Liver (tissue), 9 donors: ENCODE data around the gene LBP. TPM values are rescaled to one million over a fixed set of nuclear protein-coding genes. Genes with fewer than 3 reads are reported as not detected.

ENCODE experiments used
- DNase-seq: peaks from one replicate; pipeline ENCODE4 v3.0.0-alpha.2; 2017; ENCODE audit warnings: low spot score
- H3K27ac ChIP-seq, 2 donors: one replicate each; pipeline ENCODE4 v1.7.0; 2013; ENCODE audit warnings: inconsistent platforms in 2 of 2, low read length in 2 of 2, control low read depth in 1 of 2, low read depth in 1 of 2, mild to moderate bottlenecking in 1 of 2
- H3K27me3 ChIP-seq, 4 donors: one replicate each; pipeline versions ENCODE4 v1.6.1 to v1.7.0; 2013; ENCODE audit warnings: low read length in 3 of 4, inconsistent platforms in 1 of 4, mild to moderate bottlenecking in 1 of 4, moderate library complexity in 1 of 4; ENCODE audit not compliant: control insufficient read depth in 4 of 4, insufficient read depth in 4 of 4
- H3K36me3 ChIP-seq, 4 donors: one replicate each; pipeline versions ENCODE4 v1.6.1 to v1.7.0; 2013; ENCODE audit warnings: low read length in 3 of 4, mild to moderate bottlenecking in 3 of 4, low read depth in 1 of 4, moderate library complexity in 1 of 4; ENCODE audit not compliant: control insufficient read depth in 4 of 4, insufficient read depth in 3 of 4
- H3K4me1 ChIP-seq, 4 donors: one replicate each; pipeline versions ENCODE4 v1.6.1 to v1.7.0; 2013; ENCODE audit warnings: low read length in 3 of 4, mild to moderate bottlenecking in 3 of 4, moderate library complexity in 1 of 4; ENCODE audit not compliant: control insufficient read depth in 4 of 4, insufficient read depth in 4 of 4
- H3K4me3 ChIP-seq, 3 donors: one replicate each; pipeline versions ENCODE4 v1.6.1 to v1.7.0; 2013; ENCODE audit warnings: low read length in 3 of 3, control low read depth in 1 of 3, low read depth in 1 of 3, mild to moderate bottlenecking in 1 of 3
- H3K9ac ChIP-seq, 2 donors: one replicate each; pipeline ENCODE4 v1.7.0; 2013; ENCODE audit warnings: low read length in 2 of 2, mild to moderate bottlenecking in 2 of 2, moderate library complexity in 2 of 2, control low read depth in 1 of 2, low read depth in 1 of 2
- H3K9me3 ChIP-seq, 4 donors: one replicate each; pipeline versions ENCODE4 v1.6.1 to v1.7.0; 2013; ENCODE audit warnings: low read length in 3 of 4; ENCODE audit not compliant: control insufficient read depth in 4 of 4
- ATF3 ChIP-seq: IDR thresholded peaks from 2 replicates; pipeline ENCODE4 v1.6.1; 2016; ENCODE audit warnings: antibody characterized with exemption
- CTCF ChIP-seq: fragments of 150-350 bp; IDR thresholded peaks from 2 replicates; pipeline ENCODE4 v1.5.1; 2017; ENCODE audit warnings: improper control_type of control experiment, low read depth, low read length; ENCODE audit not compliant: missing input control
- EGR1 ChIP-seq, 2 donors: IDR thresholded peaks; 2 replicates each; pipeline ENCODE4 v1.6.1; 2016 to 2018; ENCODE audit warnings: antibody characterized with exemption in 2 of 2, low read depth in 2 of 2
- FOXA1 ChIP-seq: IDR thresholded peaks from 2 replicates; pipeline ENCODE4 v1.6.1; 2016; ENCODE audit warnings: antibody characterized with exemption
- FOXA2 ChIP-seq: IDR thresholded peaks from 2 replicates; pipeline ENCODE4 v1.6.1; 2016; ENCODE audit warnings: antibody characterized with exemption
- GABPA ChIP-seq, 2 donors: IDR thresholded peaks in 1 of 2; conservative IDR thresholded peaks in 1 of 2; 2 replicates each; pipeline ENCODE4 v1.6.1; 2016; ENCODE audit warnings: antibody characterized with exemption in 2 of 2, mild to moderate bottlenecking in 1 of 2, moderate library complexity in 1 of 2
- HNF4A ChIP-seq, 2 donors: conservative IDR thresholded peaks; 2 replicates each; pipeline ENCODE4 v1.6.1; 2016; ENCODE audit warnings: antibody characterized with exemption in 2 of 2, mild to moderate bottlenecking in 2 of 2
- HNF4G ChIP-seq: IDR thresholded peaks from 2 replicates; pipeline ENCODE4 v1.6.1; 2016; ENCODE audit warnings: antibody characterized with exemption
- JUND ChIP-seq, 2 donors: IDR thresholded peaks; 2 replicates each; pipeline ENCODE4 v1.6.1; 2016; ENCODE audit warnings: antibody characterized with exemption in 2 of 2
- MAX ChIP-seq: IDR thresholded peaks from 2 replicates; pipeline ENCODE4 v1.6.1; 2016; ENCODE audit warnings: antibody characterized with exemption
- NR2F2 ChIP-seq: IDR thresholded peaks from 2 replicates; pipeline ENCODE4 v1.6.1; 2016; ENCODE audit warnings: antibody characterized with exemption
- RAD21 ChIP-seq, 2 donors: IDR thresholded peaks; 2 replicates each; pipeline ENCODE4 v1.6.1; 2016; ENCODE audit warnings: antibody characterized with exemption in 2 of 2, mild to moderate bottlenecking in 2 of 2
- REST ChIP-seq: IDR thresholded peaks from 2 replicates; pipeline ENCODE4 v1.6.1; 2016; ENCODE audit warnings: antibody characterized with exemption, mild to moderate bottlenecking
- RXRA ChIP-seq, 2 donors: IDR thresholded peaks; 2 replicates each; pipeline ENCODE4 v1.6.1; 2017 to 2018; ENCODE audit warnings: antibody characterized with exemption in 2 of 2, mild to moderate bottlenecking in 1 of 2
- SP1 ChIP-seq: IDR thresholded peaks from 2 replicates; pipeline ENCODE4 v1.6.1; 2018; ENCODE audit warnings: antibody characterized with exemption, mild to moderate bottlenecking
- TAF1 ChIP-seq: conservative IDR thresholded peaks from 2 replicates; pipeline ENCODE4 v1.6.1; 2016; ENCODE audit warnings: antibody characterized with exemption, mild to moderate bottlenecking
- YY1 ChIP-seq: IDR thresholded peaks from 2 replicates; pipeline ENCODE4 v1.6.1; 2016; ENCODE audit warnings: antibody characterized with exemption, mild to moderate bottlenecking
- ZBTB33 ChIP-seq: IDR thresholded peaks from 2 replicates; pipeline ENCODE4 v1.6.1; 2016; ENCODE audit warnings: antibody characterized with exemption
- WGBS: extraction: QIAGEN DNeasy Blood & Tissue Kit; methylation state at CpG from one replicate; pipeline ENCODE4 v1.1.7; 2013; 5-methylcytosine and 5-hydroxymethylcytosine counted together
- polyA plus RNA-seq, 2 donors: library from polyadenylated mRNA; stranded (reverse) in 1 of 2; unstranded in 1 of 2; fragments of 200-250 nt in 1 of 2; fragments of >200 nt in 1 of 2; fragmentation: Nextera tagmentation in 1 of 2; extraction: Ambion mirVana in 1 of 2; gene quantifications; one replicate each; pipeline versions ENCODE4 v1.2.1 to v1.2.3, GENCODE V29; 2013 to 2015
- total RNA-seq, 2 donors: library from RNA; depleted of rRNA; stranded (reverse); fragments of >200 nt; gene quantifications; one replicate each; pipeline ENCODE4 v1.2.3, GENCODE V29; 2014
- donor health status: healthy.
- donor health status: healthy.
- donor health status: healthy.
- donor health status: healthy.
- donor health status: healthy.

LBP gene
- total and polyA plus RNA-seq, 4 donors: 561 to 1,485 (median 1,083) TPM

- no peak for DNase-seq
- peaks cover 0 to 7% (median under 1%) of the 10 kb centered on the region in 4 donors for H3K4me1 ChIP-seq
Observed at GRCh38 chr20:38302786-38303185, 43.5 kb upstream of the LBP start.

More at GRCh38 chr20:38302786-38303185, 43.5 kb upstream of the LBP start:
- TF ChIP-seq REST (no peak), CTCF (no peak), TAF1 (no peak), RAD21 (IDR thresholded peaks at IDR 0.05) (no peak), JUND (IDR thresholded peaks at IDR 0.05) (no peak), RXRA (IDR thresholded peaks at IDR 0.05) (no peak), HNF4A (conservative IDR thresholded peaks at IDR 0.05) (no peak), FOXA1 (no peak), ZBTB33 (no peak), HNF4G (no peak), GABPA (IDR thresholded peaks at IDR 0.05 in 1 of 2, conservative IDR thresholded peaks at IDR 0.05 in 1 of 2) (no peak), SP1 (no peak), ATF3 (no peak), MAX (no peak), FOXA2 (no peak), YY1 (no peak), NR2F2 (no peak), EGR1 (IDR thresholded peaks at IDR 0.05; ENCODE audit: low read depth in 2 of 2) (no peak)
- no peaks in the 10 kb centered on the region for H3K27me3 ChIP-seq
- H3K9me3 ChIP-seq: no peaks in the 10 kb centered on the region
- H3K9ac ChIP-seq: no peak overlapping the region
- WGBS: 47% methylated on average over 11 of the region's 11 CpGs
- H3K27ac ChIP-seq: no peak overlapping the region
- no peaks in the 10 kb centered on the region for H3K36me3 ChIP-seq
- H3K4me3 ChIP-seq: no peak overlapping the region
